GM12872 (cell line): Measurements from ENCODE around the gene MCM10.

Source experiments
- TF ChIP-seq, protein P1 (sequence below): IDR thresholded peaks from 3 replicates; pipeline ENCODE4 v1.5.1; 2011; ENCODE audit warnings: low read depth, mild to moderate bottlenecking, low read length, moderate library complexity; ENCODE audit not compliant: insufficient read depth

The MCM10 gene

DNA sequence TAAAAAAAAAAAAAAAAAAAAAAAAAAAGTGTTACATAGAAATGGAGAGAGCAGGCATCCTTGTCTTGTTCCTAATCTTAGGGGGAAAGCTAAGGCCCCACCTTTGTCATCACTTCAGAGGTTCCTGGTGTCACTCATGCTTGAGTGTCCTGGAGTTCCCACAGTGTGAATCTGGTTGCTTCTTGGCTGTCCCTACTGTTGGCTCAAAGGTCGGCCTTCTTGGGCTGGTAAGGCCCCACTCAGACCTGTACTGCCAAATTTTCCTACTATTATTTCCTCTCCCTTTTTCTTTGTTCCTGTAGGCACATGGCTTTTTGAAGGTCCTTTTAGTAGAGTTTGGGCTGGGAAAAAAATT, 39.9 kb upstream of the MCM10 start:
- TF ChIP-seq, protein P1, sequence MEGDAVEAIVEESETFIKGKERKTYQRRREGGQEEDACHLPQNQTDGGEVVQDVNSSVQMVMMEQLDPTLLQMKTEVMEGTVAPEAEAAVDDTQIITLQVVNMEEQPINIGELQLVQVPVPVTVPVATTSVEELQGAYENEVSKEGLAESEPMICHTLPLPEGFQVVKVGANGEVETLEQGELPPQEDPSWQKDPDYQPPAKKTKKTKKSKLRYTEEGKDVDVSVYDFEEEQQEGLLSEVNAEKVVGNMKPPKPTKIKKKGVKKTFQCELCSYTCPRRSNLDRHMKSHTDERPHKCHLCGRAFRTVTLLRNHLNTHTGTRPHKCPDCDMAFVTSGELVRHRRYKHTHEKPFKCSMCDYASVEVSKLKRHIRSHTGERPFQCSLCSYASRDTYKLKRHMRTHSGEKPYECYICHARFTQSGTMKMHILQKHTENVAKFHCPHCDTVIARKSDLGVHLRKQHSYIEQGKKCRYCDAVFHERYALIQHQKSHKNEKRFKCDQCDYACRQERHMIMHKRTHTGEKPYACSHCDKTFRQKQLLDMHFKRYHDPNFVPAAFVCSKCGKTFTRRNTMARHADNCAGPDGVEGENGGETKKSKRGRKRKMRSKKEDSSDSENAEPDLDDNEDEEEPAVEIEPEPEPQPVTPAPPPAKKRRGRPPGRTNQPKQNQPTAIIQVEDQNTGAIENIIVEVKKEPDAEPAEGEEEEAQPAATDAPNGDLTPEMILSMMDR, result no peak

DNA sequence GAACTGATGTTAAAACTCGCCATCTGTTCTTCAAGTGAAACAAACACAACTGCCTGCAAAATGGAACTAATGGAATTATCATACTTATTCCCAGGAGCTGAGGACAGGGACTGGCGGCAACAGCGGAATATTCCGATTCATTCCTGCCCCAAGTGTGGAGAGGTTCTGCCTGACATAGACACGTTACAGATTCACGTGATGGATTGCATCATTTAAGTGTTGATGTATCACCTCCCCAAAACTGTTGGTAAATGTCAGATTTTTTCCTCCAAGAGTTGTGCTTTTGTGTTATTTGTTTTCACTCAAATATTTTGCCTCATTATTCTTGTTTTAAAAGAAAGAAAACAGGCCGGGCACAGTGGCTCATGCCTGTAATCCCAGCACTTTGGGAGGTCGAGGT, 24.7 kb upstream of the MCM10 start:
- TF ChIP-seq, protein P1, result no peak

DNA sequence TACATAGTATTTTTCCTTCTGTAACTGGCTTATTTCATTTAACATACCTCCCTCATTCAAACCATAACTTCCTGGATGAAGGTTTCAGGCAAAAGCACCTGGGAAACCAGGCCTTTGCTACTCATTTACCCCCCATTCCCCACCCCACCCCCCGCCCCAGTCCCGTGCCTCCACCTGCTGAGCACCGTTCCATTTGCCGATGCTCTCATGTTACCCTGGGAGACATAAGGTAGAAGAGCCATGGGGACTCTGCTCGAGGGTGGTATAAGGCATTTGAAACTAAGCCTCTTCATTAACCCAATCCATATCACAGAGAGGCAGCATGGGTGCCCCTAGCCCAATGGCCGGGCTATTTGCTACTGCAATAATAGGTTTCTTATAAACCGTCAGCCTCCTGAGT, 22.2 kb upstream of the MCM10 start:
- TF ChIP-seq, protein P1, result no peak

DNA sequence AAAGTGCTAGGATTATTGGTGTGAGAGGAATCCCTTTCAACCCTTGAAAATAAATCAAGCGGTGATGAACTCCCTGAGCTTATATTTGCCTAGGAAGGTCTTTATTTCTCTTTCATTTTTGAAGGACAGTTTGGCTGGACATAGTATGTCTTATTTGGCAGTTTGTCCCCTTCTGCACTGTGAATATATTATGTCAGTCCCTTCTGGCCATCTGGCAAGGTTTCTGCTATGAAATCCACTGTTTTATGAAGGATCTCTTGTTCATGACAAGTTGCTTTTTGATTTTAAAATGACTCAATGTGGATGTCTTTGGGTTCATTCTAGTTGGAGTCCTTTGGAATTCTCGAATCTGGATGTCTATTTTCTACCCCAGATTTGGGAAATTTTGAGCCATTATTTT, 21.7 kb upstream of the MCM10 start:
- TF ChIP-seq, protein P1, result no peak

DNA sequence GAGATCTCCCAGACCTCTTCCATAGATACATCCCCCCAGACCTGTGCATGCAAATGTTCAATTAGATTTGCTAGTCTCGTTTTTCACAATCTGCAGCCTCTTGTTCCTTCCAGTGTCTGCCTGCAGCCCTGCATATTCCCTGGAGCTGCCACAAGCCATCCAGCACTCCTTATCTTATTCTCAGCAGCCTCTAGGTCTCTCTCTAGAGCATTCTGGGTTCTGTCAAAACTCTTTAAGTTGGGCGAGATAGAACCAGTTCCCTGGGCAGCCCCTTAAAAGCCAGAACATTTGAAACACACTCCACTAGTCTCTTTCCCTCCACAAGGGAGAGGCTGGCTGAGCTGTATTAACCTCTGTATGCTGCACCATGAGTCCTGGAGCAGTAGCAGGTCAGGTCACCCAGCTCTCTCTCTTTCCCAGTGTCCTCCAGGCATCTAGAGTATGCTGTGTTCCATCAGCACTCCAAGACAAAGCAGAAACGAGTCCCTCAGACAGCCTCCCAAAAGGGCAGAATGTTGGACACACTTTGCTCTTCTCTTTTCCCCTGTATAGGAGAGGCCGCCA, 20.6 kb upstream of the MCM10 start:
- TF ChIP-seq, protein P1, result no peak

DNA sequence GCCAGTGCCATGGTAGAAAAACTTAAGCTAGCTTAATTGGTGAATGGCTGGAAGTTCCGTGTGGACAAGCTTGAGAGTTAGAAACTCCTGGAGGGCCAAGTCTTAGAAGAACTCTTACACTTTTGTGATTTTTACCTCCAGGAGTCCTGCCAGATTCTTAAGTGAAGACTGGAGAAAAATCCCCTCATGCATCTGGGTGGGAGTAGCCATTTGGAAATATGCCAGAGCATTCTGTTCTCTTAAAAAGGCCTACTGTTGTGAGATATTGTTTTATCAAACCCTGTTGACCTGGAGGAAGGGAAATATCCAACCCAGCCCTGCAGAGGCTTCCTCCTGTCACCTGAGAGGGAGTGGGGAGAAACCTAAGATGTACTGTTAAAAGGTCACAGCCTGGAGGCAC, 17.6 kb upstream of the MCM10 start:
- TF ChIP-seq, protein P1, result no peak

DNA sequence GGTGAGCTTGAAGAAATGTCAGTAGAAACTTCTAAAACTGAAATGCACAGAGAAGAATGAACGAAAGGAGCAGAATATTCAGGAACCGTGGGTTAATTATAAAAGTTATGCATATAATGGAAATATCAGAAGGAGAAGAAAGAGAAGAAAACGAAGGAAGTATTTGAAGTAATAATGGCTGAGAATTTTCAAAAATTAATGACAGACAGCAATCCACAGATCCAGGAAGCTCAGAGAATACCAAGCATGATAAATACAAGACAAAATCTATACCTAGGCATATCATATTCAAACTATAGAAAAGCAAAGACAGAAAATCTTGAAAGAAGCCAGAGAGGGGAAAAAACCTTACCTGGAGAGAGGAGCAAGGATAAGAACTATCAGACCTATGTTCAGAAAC, 16.5 kb upstream of the MCM10 start:
- TF ChIP-seq, protein P1, result no peak
